Dermis blood vessel endothelial cell (primary cell): ENCODE results near the gene GPATCH8. TPM values are rescaled to one million over a fixed set of nuclear protein-coding genes. Genes with fewer than 3 reads are reported as not detected.

Source experiments
- DNase-seq: peaks from one replicate; pipeline ENCODE4 v3.0.0; 2010
- total RNA-seq: library from RNA; depleted of rRNA; stranded (reverse); fragments of >200 nt; gene quantifications from 2 replicates; pipeline ENCODE4 v1.2.3, GENCODE V29; 2014

GPATCH8 gene
- total RNA-seq, 1 donor from 2014 or later, result 17.0 TPM

DNA sequence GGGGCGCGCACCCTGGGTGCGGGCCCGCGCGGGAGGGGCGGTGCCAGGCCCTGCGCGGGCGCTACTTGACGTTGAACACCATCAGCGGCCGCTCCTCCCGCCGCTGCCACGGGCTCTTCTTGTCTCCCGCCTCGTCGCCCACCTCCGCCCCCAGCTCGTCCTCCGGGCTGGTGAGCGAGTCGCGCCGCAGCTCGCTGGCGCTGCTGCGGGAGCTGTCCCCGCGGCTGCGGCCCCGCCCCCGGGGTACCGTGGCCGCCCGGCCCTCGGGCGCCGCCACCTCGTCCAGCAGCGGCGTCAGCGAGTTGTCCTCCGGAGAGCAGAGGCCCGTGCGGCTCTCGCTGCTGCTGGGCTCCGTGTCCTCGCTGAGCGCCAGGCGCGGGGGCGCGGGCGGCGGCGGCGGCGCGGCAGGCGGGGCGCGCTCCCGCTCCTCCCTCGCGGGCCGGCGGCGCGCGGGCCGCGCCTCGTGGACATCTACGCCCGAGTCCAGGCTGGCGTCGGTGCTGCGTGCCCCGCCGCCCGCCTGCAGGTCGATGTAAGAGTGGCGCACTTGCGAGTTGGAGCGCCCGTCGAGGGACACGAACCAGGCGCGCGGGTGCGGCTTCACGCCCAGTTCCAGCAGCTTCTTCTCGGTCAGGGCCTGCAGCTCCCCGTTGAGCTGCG, 149.4 kb downstream of the GPATCH8 start:
- no peak for DNase-seq

DNA sequence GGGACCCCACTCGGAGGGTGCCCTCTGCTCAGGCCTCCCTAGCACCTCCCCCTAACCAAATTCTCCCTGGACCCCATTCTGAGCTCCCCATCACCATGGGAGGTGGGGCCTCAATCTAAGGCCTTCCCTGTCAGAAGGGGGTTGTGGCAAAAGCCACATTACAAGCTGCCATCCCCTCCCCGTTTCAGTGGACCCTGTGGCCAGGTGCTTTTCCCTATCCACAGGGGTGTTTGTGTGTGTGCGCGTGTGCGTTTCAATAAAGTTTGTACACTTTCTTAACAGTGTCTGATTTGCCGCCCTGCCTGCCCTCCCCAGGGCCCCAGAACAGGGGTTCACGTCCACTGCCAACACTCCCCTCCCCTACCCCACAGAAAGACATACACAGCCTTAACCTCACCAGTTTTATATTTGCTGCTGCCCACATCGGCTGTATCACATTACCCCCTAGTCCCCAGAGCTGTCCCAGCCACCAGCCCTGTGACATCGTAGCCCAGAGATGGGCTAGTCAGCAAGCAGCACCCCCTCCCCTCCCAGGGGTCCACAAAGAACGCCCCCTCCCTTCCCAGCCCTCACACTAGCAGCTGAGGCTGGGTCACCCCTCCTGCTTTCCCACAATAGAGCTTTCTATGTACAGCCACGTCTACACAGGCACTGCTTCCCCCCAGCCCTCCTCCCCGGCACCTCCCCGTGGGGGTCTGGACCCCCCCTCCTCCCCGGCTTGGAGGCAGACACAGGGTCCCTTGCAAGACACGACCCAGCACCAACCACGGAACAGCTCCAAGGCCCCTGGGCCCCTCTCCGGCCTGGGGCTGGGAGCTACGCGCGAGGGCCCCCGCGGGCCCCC, 150.2 kb downstream of the GPATCH8 start:
- no peak for DNase-seq

DNA sequence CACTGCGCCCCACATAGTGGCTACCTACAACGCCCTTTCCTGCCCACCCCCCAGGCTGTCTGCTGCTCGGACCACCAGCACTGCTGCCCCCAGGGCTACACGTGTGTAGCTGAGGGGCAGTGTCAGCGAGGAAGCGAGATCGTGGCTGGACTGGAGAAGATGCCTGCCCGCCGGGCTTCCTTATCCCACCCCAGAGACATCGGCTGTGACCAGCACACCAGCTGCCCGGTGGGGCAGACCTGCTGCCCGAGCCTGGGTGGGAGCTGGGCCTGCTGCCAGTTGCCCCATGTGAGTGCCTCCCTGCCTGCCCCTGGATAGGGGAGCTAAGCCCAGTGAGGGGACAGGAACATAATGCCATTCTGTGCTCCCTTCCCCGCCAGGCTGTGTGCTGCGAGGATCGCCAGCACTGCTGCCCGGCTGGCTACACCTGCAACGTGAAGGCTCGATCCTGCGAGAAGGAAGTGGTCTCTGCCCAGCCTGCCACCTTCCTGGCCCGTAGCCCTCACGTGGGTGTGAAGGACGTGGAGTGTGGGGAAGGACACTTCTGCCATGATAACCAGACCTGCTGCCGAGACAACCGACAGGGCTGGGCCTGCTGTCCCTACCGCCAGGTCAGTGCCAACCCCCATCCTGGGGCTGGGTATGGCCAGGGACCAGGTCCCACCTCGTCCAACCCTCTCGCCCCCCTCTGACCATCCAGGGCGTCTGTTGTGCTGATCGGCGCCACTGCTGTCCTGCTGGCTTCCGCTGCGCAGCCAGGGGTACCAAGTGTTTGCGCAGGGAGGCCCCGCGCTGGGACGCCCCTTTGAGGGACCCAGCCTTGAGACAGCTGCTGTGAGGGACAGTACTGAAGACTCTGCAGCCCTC, 151.0 kb downstream of the GPATCH8 start:
- no peak for DNase-seq

DNA sequence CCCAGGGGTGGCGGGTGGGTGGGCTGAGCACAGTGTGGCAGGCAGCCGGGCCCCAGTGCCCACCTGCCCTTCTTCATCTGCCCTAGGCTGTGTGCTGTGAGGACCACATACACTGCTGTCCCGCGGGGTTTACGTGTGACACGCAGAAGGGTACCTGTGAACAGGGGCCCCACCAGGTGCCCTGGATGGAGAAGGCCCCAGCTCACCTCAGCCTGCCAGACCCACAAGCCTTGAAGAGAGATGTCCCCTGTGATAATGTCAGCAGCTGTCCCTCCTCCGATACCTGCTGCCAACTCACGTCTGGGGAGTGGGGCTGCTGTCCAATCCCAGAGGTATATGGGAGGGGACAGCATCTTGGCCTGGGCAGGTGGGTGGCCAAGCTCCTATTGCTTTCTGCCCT, 151.7 kb downstream of the GPATCH8 start:
- DNase-seq, result no peak

DNA sequence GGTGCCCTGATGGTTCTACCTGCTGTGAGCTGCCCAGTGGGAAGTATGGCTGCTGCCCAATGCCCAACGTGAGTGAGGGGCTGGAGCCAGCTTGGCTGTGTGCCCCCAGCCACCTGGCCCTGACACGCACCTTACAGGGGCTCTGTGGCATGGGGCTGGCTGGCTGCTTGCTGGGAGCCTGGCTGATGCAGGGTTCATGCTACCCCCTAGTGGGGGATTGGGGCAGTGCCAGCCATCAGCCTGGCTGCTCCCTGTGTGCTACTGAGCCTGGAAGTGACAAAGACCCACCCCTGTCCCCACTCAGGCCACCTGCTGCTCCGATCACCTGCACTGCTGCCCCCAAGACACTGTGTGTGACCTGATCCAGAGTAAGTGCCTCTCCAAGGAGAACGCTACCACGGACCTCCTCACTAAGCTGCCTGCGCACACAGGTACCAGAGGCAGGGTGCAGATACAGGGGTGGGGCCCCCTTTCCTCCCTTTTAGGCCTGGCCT, 152.4 kb downstream of the GPATCH8 start:
- DNase-seq, result peak; percentile 83

DNA sequence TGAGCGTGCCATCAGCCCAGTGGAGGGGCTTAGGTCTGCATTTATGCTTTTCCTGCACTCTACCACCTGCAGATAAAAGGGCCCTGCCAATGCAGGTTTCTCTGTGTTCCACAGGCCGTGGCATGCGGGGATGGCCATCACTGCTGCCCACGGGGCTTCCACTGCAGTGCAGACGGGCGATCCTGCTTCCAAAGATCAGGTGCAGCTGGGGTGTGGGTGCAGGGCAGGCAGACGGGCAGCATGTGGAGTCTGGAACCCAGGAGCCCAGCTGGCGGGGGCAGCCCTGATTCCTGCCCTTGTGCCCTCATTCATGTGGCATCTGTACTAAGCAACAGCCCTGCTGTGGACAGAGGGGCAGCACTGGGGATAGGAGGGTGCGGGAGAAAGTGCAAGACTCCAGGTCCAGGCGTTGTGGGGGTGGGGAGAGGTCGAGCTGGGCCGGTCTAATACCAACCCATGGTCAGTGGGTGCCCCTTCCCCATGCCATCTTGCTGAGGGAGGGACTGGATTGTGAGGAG, 153.6 kb downstream of the GPATCH8 start:
- DNase-seq, result no peak

DNA sequence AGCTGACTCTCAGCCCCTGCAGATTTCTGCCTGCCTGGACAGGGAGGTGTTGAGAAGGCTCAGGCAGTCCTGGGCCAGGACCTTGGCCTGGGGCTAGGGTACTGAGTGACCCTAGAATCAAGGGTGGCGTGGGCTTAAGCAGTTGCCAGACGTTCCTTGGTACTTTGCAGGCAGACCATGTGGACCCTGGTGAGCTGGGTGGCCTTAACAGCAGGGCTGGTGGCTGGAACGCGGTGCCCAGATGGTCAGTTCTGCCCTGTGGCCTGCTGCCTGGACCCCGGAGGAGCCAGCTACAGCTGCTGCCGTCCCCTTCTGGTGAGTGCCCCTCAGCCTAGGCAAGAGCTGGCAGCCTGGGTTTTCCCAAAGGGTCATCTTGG, 154.2 kb downstream of the GPATCH8 start:
- DNase-seq, result no peak

DNA sequence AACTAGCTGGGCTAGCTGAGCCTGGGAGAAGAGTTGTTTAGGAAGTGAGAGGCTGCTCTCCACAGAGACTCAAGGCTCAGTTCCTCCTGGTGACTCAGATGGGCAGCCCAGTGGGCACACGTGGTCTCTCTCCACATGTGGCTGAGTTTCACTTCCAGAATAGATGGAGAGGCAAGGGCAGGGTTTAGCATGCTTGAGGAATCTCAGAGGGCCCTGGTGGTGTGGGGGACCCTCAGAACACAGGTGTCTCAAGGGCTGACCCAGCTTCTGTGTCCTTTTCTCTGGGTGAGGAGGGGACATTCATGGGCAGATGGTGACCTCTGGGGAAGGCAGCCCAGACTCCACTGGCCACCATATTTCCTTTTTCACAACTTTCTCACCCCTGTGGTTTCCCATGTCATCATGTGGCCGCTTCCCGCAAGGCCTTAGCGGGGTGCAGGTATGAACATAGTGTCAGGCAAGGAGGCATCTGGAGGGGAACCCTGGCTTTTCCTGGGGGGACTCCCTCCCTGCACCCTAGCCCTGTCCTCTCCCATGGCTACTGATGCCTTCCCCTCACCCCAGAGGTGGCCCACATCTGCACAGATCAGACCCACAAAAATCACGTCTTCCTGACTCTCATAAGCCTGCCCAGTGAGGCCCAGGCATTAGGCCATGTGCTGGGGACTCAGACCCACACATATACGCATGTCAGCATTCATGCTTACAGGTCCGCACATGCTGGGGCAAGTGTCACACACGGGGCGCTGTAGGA, 154.8 kb downstream of the GPATCH8 start:
- DNase-seq, result peak; percentile 67

Other genes starting within 250 kb of the GPATCH8 start
- gene SLC4A1, start 235.3 kb downstream of the GPATCH8 start, total RNA-seq, result not detected in 2 replicates
- gene RUNDC3A, start 194.8 kb downstream of the GPATCH8 start, total RNA-seq, result under 0.01 TPM in 1 of 2 replicates, not detected in the other
- gene SLC25A39, start 178.6 kb downstream of the GPATCH8 start, total RNA-seq, result 88.8 and 120 TPM in 2 replicates
- 543 and 963 TPM in 2 replicates for gene GRN, start 158.1 kb downstream of the GPATCH8 start, total RNA-seq
- 7.0 and 9.7 TPM in 2 replicates for gene FAM171A2, start 139.6 kb downstream of the GPATCH8 start, total RNA-seq
- gene ITGA2B, start 113.8 kb downstream of the GPATCH8 start, total RNA-seq, result 0.19 and 1.0 TPM in 2 replicates
- gene FZD2, start 54.1 kb upstream of the GPATCH8 start, total RNA-seq, result 0.68 and 1.0 TPM in 2 replicates
- under 0.01 TPM in 2 replicates for gene MEIOC, start 153.1 kb upstream of the GPATCH8 start, total RNA-seq
- gene CCDC43, start 186.4 kb upstream of the GPATCH8 start, total RNA-seq, result 40.2 and 45.5 TPM in 2 replicates
- gene DBF4B, start 205.3 kb upstream of the GPATCH8 start, total RNA-seq, result 2.6 and 7.7 TPM in 2 replicates